HT1080 (cell line): ENCODE data around the gene PANX1. TPM values are rescaled to one million over a fixed set of nuclear protein-coding genes. Genes with fewer than 3 reads are reported as not detected.

Source experiments
- DNase-seq: peaks from one replicate; pipeline ENCODE4 v3.0.0-alpha.2; 2015; ENCODE audit warnings: low read depth
- total RNA-seq: library from RNA; depleted of rRNA; stranded (reverse); fragments of >200 nt; shearing (Covaris generic); gene quantifications from 2 replicates; pipeline ENCODE4 v1.2.3, GENCODE V29; 2014

Gene PANX1
- total RNA-seq, 1 experiment from 2014 or later: 37.3 TPM

DNA sequence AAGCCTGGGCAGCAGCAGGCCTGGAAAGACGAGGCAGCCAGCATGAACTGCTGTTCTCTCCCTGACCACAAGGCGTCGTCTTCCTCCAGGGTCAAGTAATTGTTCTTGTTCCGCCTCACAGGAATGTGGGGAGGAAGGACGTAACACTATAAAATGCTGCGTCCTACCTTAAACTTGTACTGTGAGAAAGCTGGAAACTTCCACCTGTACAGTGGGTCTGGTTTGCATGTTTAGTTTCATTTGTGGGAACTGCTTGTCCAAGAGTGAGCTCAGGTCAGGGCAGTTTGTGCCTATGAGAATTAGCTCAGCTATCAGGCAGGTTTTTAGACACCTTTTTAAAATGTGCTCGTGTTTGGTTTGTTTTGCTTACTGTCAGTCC lies 55.2 kb downstream of the PANX1 start:
- peak; percentile 45 for DNase-seq

DNA sequence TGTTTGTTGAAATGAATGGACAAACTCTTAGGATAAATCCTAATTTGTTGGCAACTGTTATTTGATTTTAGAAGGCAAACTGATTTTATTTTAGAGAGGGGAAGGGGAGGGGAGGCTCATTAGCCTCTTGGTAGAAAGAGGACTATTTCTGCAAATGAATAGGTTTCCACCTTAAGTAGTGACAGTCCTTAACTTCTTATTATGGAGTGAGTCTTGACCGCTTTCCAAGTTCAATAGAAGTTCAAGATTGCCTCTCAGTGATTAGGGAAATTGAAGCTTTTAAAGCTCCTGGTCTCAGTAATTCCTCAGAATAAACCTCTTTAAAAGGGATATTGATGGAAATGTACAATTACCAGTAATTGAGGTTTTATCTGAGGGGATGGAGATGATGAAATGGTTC lies 55.7 kb downstream of the PANX1 start:
- no peak for DNase-seq

DNA sequence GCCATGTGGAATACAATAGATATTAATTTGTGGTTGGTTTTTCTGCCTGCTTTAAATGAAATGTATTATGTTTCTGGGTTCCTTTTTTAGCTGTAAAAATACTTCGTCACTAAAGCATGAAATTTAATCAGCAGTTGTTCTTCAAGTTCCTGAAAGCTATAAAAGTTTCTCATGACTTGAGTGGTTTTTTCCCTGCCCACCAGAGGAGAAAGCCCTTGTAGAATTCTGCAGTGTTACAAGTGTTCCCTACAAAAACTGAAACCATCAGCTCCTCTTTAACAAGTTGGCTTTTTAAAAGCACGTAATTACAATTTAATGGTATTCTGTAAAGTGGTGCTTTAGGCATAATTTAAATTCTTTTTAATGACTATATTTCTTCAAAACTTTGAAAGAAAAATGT lies 56.2 kb downstream of the PANX1 start:
- no peak for DNase-seq

DNA sequence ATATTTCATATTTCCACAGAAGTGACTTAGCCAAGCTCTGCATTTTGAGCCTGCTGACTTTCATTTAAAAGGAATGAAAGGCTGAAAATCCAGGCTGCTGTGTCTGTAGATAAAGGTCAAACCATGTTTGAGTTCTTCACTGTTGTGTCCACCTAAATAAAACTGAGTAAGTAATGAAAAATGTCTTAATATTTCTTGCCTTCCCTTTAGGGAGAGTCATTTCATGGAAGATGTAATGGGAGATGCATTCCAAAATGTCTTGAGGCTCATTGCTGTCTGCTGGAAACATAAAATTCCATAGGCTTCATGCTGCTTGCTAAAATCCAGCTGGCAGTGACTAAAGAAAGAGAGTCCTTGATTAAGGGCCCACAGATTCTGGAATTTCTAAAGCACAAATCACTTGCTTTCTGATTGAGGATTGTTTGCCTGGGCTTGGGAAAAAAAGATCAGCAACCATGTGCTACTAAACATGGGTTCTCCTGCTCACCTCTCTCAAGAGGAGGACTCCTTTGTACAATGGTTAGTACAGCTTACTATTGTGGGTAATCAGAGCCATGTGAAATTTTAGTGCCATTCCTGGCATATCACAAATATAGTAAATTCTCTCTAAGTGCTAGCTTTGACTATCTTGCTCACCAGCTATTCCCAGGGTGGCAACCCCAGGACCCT lies 56.9 kb downstream of the PANX1 start:
- no peak for DNase-seq

DNA sequence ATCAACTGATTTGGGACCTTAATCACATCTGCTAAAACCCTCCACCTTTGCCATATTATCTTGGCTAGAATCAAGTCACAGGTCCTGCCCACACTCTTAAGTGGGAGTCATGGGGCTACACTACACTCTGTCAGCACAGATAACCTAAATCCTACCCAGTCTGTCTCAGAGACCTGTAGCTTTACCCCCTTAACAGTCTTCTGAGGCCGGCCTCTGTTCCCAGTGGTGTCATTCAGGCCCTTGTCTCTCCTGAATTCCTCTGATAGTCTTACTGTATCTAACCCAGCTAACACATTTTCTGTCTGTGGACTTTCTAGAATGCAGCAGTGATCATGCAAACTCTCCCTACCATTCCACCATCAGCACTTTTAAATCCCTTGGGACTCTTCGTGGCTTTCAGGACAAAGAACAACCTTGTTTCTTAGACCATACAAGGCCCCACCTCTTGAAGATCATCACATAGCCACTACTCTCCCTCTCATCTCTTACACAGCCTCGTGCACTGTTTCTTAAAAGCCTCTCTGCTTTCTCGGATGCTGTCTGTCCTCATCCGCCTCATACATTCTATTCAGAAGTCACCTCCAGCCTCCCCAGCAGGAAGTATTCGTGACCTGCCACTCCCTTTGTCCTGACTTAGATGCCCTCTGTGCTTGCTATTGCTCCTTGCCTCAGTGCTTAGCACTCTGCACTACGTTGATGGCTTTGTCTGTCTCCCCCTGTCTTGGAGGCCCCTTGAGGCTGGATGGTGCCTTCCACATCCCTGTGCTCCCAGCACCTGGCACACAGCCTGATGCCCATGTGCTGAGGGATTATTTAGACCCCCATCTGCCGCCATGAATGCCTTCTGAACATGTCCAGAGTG lies 57.9 kb downstream of the PANX1 start:
- DNase-seq: no peak

DNA sequence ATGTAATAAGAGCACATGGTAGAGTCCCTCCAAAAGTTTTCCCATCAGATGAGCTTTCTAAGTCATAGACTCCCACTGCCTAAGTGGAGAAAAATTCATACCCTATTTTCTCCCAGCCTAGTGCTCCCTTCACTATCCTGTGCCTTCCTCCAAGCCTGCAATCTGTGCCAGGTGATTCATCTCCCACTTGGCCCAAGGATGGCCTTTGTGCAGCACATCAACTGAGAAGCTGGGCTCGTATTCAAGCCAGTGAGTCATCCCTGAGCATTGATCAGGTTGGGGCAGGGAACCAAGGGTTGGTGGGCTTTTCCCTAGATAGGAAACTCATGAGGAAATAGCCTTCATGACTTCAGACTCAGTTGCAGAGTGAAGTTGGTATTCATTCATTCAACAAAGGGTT lies 64.6 kb downstream of the PANX1 start:
- DNase-seq: peak; percentile 83

DNA sequence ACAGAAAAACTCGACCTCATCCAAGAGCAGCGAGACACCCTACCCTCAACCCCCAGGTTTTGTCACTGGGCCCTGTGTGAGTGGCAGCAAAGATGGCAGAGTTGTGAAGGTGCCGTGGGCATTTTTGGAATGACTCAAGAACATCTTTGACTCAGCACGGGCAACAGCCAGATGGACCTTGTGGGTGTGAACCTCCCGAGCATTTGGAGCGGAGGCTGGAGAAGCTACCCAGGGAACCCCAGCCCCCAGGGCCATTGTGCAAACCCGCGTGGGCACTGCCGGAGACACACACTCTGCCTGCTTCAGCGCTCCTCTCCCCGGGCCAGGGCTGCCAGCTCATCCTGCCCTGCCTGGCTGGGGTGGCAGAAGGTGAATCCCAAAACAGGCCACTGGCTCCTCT lies 66.1 kb downstream of the PANX1 start:
- no peak for DNase-seq

DNA sequence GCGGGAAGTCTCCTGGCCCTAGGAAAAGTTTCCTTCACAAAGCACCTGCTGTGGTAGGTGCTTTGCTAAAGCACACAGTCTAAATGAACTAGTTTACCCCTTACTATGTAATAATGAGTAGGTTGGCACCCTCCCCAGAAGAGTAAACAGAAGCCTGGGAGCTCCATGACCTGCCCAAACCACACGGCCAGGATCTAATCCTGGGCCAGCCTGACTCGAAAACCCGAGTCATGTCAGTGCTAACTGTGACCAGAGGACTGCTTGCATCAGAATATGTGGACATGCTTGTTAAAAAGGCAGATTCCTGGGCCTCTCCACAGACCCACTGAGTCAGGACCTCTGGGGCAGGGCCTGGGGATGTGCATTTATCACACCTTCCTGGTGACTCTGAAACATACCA lies 67.7 kb downstream of the PANX1 start:
- DNase-seq: no peak

DNA sequence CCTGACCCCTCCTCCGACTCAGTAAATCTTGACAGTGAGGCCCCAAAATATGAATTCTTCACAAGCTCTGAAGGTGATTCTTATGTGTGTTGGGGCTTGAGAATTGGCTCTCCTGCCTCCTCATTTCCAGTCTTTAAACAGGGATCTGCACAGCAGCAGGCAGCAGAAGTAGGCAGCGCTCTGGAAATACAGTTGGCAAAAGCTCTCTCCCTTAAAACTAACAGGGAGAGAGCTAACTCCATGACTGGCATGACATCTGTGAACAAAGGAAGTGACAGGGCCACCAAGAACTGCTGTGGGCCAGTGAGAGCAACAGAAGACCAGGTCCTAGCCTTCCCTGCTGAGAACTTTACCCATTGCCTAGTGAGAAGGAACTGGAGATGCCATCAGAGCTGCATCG lies 70.1 kb downstream of the PANX1 start:
- DNase-seq: no peak

DNA sequence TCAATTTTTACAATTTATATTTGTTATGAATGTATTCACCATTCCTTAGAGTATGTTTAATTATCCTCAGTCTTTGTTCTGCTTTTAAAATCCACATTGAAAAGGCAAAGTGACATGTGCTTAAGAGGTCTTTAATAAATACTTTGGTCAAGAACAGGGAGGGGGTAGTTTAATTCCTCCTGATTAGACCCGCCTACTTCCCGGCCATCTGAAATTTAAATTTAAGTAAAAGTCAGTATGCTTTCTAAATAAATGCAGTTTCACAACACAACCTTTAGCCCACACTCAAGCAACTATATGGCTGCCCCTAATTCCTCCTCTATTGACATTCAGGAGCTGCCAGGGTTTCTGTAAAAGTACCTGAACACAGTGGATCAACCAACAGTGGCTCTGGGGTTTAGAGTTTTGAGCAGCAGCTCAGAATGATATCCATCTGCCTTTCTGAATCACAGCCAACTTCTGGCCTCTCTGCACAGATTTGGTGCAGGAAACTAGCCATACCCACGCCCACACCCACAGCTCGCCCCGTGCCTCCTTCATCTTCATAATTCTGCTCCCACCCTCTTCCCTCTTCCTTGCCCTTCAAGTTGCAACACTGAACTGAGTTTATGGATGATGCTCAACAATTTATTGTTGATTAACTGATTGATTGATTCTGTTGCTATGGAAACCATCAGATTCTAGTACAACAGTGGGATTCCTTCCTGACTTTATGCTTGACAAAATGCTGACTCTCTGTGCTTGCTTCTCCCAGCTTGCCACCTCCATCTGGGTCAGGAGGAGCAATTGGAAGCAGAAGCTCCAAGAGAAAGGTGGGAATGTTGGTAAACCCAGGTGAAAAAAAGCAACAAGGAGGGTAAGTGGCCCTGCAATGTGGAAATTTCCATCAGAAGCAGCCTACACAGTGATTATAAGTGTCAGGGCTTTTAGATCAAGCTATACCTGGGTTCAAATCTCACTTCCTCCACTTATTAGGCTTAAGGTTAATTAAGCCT lies 70.8 kb downstream of the PANX1 start:
- DNase-seq: no peak

DNA sequence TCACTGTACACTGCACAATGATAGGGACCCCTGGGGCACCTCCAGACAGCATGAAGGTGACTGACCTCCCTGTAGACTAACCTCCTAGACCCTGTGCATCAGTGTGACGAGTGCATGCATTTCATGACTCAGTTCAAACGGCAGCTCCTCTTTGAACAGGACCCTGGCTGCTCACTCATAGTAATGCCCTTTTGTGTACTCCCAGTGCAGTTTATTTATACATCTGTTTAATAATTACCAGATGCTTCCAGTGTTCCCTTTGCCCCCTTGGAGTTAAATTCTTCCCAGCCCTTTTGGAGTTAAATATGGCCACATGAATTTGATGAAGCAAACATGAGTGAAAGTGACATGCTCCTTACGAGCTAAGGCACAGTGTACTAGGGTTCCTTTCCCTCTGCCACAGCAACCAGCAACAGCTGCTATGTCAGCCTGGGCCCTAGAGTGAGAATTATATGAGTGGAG lies 72.4 kb downstream of the PANX1 start:
- DNase-seq: no peak

DNA sequence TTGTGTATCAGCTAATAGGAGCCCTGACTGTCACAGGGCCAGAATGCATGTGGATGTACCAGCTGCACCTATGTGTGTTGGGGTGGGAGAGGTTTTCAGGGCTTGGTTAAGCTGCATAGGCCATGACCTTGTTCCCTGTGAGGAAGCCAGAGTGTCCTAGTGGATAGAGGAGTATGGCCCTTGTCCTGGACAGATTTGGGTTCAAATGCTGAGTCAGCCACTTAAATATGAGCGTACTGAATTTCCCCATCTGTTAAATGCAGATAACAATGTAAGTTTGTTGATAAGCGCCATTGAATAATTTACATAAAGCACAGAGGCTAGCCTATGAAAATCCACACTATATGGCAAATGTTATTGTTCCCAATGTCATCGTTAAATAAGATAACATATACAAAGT lies 74.4 kb downstream of the PANX1 start:
- no peak for DNase-seq

DNA sequence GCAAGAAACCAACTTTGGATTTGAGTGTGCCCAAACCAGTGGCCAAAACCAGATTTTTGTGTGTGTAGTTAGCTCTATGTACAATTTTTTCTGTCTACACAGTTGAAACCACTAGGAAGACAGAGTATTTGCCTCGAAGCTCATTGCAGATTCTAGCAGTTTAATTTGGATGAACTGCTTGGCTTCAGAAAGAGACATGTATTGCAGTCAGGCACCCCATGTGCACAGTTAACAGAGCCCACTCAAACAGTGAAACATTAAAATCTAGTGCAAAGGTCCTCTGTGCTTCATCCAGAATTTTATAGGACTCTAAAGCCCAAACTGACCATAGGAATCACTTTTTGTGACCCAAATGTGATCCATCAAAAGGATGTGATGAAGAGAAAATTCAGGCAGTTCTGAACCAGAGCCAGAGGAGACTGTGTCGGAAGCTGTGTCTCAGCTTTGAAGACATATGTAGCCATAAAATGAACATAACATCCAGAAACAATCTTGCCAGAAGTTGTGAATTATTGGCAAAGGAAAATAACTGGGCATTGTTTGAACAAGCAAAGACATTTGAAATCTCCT lies 82.7 kb downstream of the PANX1 start:
- DNase-seq: no peak

DNA sequence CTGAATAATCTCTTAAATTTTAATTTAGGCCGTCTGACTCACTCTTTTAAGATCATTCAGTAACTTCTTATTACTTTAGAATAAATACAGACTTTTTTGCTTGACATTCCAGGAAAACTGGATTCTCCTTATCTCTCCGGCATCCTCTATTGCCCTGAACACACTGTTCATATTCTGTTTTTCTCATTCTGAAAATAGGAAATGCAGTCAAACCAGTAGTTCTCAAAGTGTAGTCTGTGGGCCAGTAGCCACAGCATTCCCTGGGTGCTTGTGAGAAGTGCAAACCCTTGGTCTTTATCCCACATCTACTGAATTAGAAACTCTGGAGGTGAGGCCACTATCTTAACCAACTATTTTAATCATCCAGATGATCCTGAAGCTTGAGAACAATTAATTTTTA lies 84.3 kb downstream of the PANX1 start:
- no peak for DNase-seq

DNA sequence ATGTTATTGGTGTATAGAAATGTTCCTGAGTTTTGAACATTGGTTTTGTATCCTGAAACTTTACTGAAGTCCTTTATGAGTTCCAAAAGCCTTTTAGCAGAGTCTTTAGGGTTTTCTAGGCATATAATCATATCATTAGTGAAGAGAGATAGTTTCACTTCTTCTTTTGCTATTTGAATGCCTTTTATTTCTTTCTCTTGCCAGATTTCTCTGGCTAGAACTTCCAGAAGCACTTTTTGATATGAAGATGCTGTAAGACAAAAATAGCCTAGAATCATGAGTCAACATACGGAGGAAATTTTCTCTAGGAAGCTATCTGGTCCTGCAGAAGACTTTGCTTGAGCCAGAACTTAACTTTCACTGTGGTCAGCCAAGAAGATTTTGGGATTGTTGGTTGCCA lies 89.1 kb downstream of the PANX1 start:
- no peak for DNase-seq

DNA sequence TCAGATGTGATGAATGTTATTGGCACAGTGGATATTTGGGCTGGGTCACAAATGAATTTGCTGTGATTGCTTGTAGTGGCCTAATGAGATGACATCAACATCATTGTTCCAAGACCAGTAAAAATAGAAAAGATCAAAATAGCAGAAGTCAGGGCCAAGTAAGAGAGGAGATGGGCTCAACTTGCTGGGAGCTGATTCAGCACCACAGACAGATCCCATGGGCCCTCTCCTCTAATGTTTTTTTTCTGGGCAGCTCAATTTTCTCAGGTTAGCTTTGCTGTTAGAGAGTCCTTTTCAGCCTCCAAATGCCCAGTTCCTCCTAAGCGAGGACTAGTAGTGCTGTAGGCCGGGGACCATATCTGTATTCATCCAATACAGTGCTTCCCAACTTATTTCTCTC lies 89.7 kb downstream of the PANX1 start:
- no peak for DNase-seq

DNA sequence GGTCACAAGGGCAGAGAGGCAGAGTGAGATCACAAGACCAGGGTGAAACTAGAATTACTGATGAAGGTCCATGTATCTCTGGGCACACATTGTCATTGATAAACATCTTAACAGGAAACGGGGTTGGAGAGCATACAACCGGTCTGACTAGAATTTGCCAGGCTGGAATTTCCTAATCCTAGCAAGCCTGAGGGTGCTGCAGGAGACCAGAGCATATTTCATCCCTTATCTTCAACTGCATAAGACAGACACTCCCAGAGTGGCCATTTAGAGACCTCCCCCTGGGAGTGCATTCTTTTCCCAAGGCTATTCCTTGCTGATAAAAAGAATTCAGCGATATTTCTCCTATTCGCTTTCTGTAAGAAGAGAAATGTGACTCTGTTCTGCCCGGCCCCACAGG lies 91.1 kb downstream of the PANX1 start:
- no peak for DNase-seq

DNA sequence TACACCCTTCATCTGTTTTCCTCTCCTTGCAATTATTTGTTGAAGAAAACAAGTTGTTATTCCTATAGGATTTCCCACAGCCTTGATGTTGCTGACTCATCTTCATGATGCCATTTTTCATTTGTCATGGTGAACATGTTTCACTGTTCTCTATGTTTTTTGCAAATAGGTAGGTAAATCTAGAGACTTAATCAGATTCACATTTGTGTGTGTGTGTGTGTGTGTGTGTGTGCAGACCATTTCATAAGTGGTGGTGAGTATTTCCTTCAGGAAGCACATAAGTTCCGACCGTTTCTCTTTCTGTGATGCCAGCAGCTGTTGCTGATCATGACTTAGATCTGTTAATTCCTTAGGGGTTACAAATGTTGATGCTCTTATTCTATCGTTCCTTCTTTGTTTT lies 95.4 kb downstream of the PANX1 start:
- no peak for DNase-seq
